SH-SY5Y (cell line): ENCODE results near the gene EIF3I.

ENCODE experiments used
- GATA2 ChIP-seq: IDR thresholded peaks from 2 replicates; pipeline ENCODE4 v1.6.1; 2011; ENCODE audit warnings: mild to moderate bottlenecking, low read depth, low read length
- GATA3 ChIP-seq: IDR thresholded peaks from 2 replicates; pipeline ENCODE4 v1.6.1; 2011; ENCODE audit warnings: low read depth, mild to moderate bottlenecking, low read length, moderate library complexity

DNA sequence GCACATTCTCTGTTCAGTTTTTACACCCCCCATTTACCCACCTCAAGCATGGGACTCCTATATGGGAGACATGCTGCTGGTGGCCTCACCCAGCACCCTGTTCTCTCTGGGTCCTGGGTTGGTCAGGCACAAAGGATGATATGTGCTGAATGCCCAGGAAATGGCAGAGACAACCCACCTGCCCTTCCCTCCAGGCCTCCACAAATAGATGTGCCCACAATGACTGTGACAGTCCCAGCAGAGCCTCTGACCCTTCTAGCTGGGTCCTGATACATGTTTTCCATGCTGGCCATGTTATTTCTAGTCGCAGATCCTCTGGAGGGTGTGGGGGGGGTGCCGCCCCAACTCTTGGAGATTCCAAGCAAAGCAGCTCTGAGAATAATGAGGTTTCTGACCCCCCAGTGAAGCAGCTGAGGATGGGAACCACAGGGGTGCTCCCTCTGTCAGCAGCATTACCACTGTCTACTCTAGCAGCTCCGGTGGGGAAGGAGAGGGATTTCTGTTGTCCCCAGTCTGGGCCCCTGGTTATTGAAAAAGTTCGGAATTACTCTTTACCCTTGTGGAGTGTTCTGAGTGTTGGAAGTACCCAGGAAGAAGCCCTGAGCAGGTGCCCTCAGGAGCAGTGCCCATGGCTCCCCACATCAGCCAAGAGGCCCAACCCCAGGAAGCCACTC lies 23.0 kb upstream of the EIF3I start:
- TF ChIP-seq GATA3 (no peak), GATA2 (no peak)
